C4-2B (cell line): ENCODE results near the gene ZNF304.

Source experiments
- ZFX ChIP-seq: fragments of 450-650 bp; IDR thresholded peaks from 2 replicates; pipeline ENCODE4 v1.6.1; 2017
- TF ChIP-seq, protein P1 (sequence below): fragments of 450-650 bp; conservative IDR thresholded peaks from 2 replicates; pipeline ENCODE4 v1.5.1; 2017; ENCODE audit warnings: mild to moderate bottlenecking

DNA sequence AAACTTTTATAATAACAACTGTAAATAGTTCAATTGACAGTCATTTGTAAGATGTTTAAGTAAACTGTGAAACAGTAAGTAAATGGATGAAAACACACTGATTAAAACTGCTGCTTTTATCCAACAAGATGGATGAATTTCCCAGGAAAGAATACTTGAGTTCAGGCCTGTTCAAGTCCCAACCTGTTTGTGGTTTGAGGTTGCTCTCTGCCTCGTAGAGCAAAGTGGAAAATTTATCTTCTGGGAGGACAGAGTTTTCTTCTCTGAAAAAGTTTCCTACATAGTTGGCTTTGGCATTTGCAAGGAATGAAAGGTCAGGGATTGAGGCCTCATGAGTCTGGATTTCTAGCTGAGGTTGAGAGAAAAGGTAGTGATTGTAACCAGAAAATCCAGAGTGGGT is 46.0 kb upstream of the ZNF304 start:
- TF ChIP-seq, protein P1, sequence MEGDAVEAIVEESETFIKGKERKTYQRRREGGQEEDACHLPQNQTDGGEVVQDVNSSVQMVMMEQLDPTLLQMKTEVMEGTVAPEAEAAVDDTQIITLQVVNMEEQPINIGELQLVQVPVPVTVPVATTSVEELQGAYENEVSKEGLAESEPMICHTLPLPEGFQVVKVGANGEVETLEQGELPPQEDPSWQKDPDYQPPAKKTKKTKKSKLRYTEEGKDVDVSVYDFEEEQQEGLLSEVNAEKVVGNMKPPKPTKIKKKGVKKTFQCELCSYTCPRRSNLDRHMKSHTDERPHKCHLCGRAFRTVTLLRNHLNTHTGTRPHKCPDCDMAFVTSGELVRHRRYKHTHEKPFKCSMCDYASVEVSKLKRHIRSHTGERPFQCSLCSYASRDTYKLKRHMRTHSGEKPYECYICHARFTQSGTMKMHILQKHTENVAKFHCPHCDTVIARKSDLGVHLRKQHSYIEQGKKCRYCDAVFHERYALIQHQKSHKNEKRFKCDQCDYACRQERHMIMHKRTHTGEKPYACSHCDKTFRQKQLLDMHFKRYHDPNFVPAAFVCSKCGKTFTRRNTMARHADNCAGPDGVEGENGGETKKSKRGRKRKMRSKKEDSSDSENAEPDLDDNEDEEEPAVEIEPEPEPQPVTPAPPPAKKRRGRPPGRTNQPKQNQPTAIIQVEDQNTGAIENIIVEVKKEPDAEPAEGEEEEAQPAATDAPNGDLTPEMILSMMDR = no peak
- no peak for TF ChIP-seq ZFX
